ENCODE results near the gene SHISA5.

DNA sequence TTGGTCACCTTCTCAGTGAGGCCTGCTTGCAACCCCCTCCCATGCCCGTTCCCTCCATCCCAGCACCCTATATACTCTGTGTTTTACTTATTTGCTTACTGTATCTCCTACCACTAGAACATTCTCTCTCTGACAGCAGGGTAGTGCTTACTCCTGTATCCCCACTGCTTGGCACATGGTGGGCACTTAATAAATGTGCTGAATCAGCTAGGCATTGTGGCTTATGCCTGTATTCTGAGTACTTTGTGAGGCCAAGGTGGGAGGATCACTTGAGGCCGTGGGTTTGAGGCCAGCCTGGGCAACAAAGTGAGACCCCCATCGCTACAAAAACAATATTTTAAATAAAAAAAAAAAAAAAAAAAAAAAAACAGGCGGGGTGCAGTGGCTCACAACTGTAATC lies 7.6 kb upstream of the SHISA5 start:
- TF ChIP-seq, protein P1, sequence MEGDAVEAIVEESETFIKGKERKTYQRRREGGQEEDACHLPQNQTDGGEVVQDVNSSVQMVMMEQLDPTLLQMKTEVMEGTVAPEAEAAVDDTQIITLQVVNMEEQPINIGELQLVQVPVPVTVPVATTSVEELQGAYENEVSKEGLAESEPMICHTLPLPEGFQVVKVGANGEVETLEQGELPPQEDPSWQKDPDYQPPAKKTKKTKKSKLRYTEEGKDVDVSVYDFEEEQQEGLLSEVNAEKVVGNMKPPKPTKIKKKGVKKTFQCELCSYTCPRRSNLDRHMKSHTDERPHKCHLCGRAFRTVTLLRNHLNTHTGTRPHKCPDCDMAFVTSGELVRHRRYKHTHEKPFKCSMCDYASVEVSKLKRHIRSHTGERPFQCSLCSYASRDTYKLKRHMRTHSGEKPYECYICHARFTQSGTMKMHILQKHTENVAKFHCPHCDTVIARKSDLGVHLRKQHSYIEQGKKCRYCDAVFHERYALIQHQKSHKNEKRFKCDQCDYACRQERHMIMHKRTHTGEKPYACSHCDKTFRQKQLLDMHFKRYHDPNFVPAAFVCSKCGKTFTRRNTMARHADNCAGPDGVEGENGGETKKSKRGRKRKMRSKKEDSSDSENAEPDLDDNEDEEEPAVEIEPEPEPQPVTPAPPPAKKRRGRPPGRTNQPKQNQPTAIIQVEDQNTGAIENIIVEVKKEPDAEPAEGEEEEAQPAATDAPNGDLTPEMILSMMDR (conservative IDR thresholded peaks at IDR 0.05): no peak
- no peak for TF ChIP-seq ZFX (IDR thresholded peaks at IDR 0.05)
